ENCODE data around the gene RPL36A. TPM values are rescaled to one million over a fixed set of nuclear protein-coding genes. Genes with fewer than 3 reads are reported as not detected.

RPL36A gene
- total and polyA plus RNA-seq, 2 of the 13 experiments (the other 11 are each of a cell fraction or from before 2014, with no cell fraction given), result 1,152 to 1,716 TPM

DNA sequence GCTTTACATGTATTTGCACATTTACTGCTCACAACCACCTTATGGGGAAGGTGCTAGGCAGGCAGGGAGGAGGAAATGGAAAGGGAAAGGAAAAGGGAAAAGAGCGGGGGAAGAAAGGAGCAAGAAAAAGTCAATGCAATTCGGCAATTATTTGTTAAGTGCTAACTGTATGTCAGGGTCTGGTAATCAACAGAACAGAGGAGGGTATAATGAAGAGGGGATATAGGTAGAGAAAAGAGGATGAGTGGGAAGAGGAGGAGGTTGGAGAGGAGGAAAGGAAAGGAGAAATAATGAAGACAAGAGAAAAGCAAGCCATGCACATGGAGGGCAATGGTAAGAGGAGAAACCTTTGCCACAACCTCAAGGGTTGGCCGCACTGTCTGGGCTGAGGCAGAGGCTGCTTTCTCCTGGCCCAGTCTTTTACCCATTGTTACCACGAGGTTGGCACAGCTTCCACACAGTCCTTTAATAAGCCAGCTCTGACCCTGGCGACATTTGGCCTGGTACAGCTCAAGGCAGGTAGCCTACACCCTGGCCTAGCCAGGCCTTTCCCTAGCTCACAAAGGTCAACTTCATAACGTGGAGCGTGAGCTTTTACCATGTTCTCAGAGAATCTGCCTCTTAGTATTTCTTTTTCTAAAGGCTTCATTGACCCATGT, 5.7 kb upstream of the RPL36A start:
- Histone ChIP-seq H3K9ac (ENCODE audit: insufficient read depth, low read depth, low read length) (no peak overlapping the region), H3K4me1 (ENCODE audit: insufficient read depth, low read length) (no peaks in the 10 kb centered on the region), H3K27ac (ENCODE audit: extremely low read length, insufficient read depth, low read length) (no peak overlapping the region), H3K79me2 (ENCODE audit: insufficient read depth, low read length) (no peaks in the 10 kb centered on the region), H4K20me1 (ENCODE audit: insufficient read depth, low read length) (no peaks in the 10 kb centered on the region), H3K4me3 (replicated peaks in 1 of 3; ENCODE audit: insufficient read depth in 1 of 3, low read depth in 2 of 3, low read length in 3 of 3) (no peak overlapping the region), H2AFZ (ENCODE audit: low read length) (no peak overlapping the region), H3K4me2 (ENCODE audit: low read depth, low read length) (no peak overlapping the region), H3K9me3 (ENCODE audit: low read length) (no peaks in the 10 kb centered on the region), H3K27me3 (ENCODE audit: control insufficient read depth in 1 of 2, insufficient read depth in 2 of 2, low read length in 2 of 2) (no peaks in the 10 kb centered on the region), H3K36me3 (replicated peaks in 1 of 2; ENCODE audit: control insufficient read depth in 1 of 2, insufficient read depth in 2 of 2, low read length in 2 of 2) (no peaks in the 10 kb centered on the region)
- WGBS (ENCODE audit: low lambda C conversion rate), result 94% methylated on average over 3 of the region's 7 CpGs
- no TSS peak for BruUV-seq (replicated peaks)
- in situ Hi-C loops (cut with HindIII; ENCODE audit: extremely low pct_ligation_motif_present, low pct_unique_long_range_greater_than_20kb), result no loop called here
- CTCF ChIA-PET (ENCODE audit: low intra/inter-chr PET ratio, low total read pairs), result no interaction called here
- no peak for FAIRE-seq
- POLR2A ChIA-PET, result no interaction called here
- intact Hi-C loops (cut with micrococcal nuclease; ENCODE audit: unreplicated experiment), result no loop called here
- DNase-seq (ENCODE audit: low spot score), result no peak
- no peak for ATAC-seq
- no peak for TF ChIP-seq HOXA3 (CRISPR knock-in tag; IDR thresholded peaks at IDR 0.05)
- no peak for TF ChIP-seq CBX2 (IDR thresholded peaks at IDR 0.05; ENCODE audit: low read depth, low read length)
- no peak for TF ChIP-seq CBX2 (CRISPR knock-in tag; IDR thresholded peaks at IDR 0.05; ENCODE audit: low read depth)
- TF ChIP-seq NRL (CRISPR knock-in tag; IDR thresholded peaks at IDR 0.05; ENCODE audit: borderline replicate concordance), result no peak
- TF ChIP-seq, protein P1, sequence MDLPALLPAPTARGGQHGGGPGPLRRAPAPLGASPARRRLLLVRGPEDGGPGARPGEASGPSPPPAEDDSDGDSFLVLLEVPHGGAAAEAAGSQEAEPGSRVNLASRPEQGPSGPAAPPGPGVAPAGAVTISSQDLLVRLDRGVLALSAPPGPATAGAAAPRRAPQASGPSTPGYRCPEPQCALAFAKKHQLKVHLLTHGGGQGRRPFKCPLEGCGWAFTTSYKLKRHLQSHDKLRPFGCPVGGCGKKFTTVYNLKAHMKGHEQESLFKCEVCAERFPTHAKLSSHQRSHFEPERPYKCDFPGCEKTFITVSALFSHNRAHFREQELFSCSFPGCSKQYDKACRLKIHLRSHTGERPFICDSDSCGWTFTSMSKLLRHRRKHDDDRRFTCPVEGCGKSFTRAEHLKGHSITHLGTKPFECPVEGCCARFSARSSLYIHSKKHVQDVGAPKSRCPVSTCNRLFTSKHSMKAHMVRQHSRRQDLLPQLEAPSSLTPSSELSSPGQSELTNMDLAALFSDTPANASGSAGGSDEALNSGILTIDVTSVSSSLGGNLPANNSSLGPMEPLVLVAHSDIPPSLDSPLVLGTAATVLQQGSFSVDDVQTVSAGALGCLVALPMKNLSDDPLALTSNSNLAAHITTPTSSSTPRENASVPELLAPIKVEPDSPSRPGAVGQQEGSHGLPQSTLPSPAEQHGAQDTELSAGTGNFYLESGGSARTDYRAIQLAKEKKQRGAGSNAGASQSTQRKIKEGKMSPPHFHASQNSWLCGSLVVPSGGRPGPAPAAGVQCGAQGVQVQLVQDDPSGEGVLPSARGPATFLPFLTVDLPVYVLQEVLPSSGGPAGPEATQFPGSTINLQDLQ (CRISPR knock-in tag; IDR thresholded peaks at IDR 0.05), result no peak
- TF ChIP-seq ZFP37 (CRISPR knock-in tag; IDR thresholded peaks at IDR 0.05; ENCODE audit: borderline replicate concordance), result no peak
- TF ChIP-seq, protein P2, sequence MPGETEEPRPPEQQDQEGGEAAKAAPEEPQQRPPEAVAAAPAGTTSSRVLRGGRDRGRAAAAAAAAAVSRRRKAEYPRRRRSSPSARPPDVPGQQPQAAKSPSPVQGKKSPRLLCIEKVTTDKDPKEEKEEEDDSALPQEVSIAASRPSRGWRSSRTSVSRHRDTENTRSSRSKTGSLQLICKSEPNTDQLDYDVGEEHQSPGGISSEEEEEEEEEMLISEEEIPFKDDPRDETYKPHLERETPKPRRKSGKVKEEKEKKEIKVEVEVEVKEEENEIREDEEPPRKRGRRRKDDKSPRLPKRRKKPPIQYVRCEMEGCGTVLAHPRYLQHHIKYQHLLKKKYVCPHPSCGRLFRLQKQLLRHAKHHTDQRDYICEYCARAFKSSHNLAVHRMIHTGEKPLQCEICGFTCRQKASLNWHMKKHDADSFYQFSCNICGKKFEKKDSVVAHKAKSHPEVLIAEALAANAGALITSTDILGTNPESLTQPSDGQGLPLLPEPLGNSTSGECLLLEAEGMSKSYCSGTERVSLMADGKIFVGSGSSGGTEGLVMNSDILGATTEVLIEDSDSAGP (CRISPR knock-in tag; IDR thresholded peaks at IDR 0.05; ENCODE audit: borderline replicate concordance), result no peak
- no peak for TF ChIP-seq TRIM24 (CRISPR knock-in tag; IDR thresholded peaks at IDR 0.05)
- no peak for TF ChIP-seq SRSF1 (optimal IDR thresholded peaks at IDR 0.05; ENCODE audit: low read depth, low read length)
- TF ChIP-seq SRY (CRISPR knock-in tag; IDR thresholded peaks at IDR 0.05), result no peak
- no peak for TF ChIP-seq STAT5B (CRISPR knock-in tag; IDR thresholded peaks at IDR 0.05)
- TF ChIP-seq, protein P3, sequence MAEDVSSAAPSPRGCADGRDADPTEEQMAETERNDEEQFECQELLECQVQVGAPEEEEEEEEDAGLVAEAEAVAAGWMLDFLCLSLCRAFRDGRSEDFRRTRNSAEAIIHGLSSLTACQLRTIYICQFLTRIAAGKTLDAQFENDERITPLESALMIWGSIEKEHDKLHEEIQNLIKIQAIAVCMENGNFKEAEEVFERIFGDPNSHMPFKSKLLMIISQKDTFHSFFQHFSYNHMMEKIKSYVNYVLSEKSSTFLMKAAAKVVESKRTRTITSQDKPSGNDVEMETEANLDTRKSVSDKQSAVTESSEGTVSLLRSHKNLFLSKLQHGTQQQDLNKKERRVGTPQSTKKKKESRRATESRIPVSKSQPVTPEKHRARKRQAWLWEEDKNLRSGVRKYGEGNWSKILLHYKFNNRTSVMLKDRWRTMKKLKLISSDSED (CRISPR knock-in tag; IDR thresholded peaks at IDR 0.05), result no peak
- TF ChIP-seq, protein P4, sequence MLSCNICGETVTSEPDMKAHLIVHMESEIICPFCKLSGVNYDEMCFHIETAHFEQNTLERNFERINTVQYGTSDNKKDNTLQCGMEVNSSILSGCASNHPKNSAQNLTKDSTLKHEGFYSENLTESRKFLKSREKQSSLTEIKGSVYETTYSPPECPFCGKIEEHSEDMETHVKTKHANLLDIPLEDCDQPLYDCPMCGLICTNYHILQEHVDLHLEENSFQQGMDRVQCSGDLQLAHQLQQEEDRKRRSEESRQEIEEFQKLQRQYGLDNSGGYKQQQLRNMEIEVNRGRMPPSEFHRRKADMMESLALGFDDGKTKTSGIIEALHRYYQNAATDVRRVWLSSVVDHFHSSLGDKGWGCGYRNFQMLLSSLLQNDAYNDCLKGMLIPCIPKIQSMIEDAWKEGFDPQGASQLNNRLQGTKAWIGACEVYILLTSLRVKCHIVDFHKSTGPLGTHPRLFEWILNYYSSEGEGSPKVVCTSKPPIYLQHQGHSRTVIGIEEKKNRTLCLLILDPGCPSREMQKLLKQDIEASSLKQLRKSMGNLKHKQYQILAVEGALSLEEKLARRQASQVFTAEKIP (CRISPR knock-in tag; IDR thresholded peaks at IDR 0.05; ENCODE audit: borderline replicate concordance), result no peak
- TF ChIP-seq DNMT1 (CRISPR knock-in tag; IDR thresholded peaks at IDR 0.05), result no peak
- no peak for TF ChIP-seq CREM (IDR thresholded peaks at IDR 0.05)
- TF ChIP-seq CREM (CRISPR knock-in tag; IDR thresholded peaks at IDR 0.05), result no peak
- TF ChIP-seq, protein P5, sequence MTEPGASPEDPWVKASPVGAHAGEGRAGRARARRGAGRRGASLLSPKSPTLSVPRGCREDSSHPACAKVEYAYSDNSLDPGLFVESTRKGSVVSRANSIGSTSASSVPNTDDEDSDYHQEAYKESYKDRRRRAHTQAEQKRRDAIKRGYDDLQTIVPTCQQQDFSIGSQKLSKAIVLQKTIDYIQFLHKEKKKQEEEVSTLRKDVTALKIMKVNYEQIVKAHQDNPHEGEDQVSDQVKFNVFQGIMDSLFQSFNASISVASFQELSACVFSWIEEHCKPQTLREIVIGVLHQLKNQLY (CRISPR knock-in tag; IDR thresholded peaks at IDR 0.05), result no peak
